ENCODE data around the gene LNX2.

DNA sequence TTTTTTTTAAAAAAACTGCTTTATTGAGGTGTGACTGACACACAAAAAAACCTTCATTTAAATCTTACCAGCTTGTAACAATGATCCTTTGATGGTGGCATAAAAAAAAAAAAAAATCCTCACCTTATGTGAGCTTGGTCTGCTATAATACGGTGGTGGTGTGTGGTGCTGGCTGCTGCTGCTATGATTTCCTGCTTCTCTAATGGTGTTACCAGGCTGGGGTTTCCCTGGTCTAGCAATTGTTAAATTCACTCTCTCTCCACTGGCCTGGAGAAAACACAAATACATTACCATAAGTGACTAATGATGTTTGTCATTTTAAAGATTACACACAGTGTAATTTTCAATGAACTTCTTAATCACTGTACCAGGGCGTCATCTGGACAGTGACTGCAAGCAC is 60.6 kb downstream of the LNX2 start:
- TF ChIP-seq MEIS1 (CRISPR knock-in tag; IDR thresholded peaks at IDR 0.05; ENCODE audit: borderline replicate concordance) (no peak), GLIS1 (tag by site-specific recombination; IDR thresholded peaks at IDR 0.05) (no peak), ZNF521 (tag by site-specific recombination; IDR thresholded peaks at IDR 0.05) (no peak), WT1 (tag by site-specific recombination; IDR thresholded peaks at IDR 0.05) (no peak), KLF16 (tag by site-specific recombination; IDR thresholded peaks at IDR 0.05) (no peak), ZNF596 (tag by site-specific recombination; IDR thresholded peaks at IDR 0.05) (no peak), ZBTB21 (tag by site-specific recombination; IDR thresholded peaks at IDR 0.05) (no peak), YY1 (tag by site-specific recombination; IDR thresholded peaks at IDR 0.05) (no peak), ZNF501 (tag by site-specific recombination; IDR thresholded peaks at IDR 0.05) (no peak)
- TF ChIP-seq, protein P1, sequence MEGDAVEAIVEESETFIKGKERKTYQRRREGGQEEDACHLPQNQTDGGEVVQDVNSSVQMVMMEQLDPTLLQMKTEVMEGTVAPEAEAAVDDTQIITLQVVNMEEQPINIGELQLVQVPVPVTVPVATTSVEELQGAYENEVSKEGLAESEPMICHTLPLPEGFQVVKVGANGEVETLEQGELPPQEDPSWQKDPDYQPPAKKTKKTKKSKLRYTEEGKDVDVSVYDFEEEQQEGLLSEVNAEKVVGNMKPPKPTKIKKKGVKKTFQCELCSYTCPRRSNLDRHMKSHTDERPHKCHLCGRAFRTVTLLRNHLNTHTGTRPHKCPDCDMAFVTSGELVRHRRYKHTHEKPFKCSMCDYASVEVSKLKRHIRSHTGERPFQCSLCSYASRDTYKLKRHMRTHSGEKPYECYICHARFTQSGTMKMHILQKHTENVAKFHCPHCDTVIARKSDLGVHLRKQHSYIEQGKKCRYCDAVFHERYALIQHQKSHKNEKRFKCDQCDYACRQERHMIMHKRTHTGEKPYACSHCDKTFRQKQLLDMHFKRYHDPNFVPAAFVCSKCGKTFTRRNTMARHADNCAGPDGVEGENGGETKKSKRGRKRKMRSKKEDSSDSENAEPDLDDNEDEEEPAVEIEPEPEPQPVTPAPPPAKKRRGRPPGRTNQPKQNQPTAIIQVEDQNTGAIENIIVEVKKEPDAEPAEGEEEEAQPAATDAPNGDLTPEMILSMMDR (tag by site-specific recombination; IDR thresholded peaks at IDR 0.05) = no peak
- TF ChIP-seq, protein P2, sequence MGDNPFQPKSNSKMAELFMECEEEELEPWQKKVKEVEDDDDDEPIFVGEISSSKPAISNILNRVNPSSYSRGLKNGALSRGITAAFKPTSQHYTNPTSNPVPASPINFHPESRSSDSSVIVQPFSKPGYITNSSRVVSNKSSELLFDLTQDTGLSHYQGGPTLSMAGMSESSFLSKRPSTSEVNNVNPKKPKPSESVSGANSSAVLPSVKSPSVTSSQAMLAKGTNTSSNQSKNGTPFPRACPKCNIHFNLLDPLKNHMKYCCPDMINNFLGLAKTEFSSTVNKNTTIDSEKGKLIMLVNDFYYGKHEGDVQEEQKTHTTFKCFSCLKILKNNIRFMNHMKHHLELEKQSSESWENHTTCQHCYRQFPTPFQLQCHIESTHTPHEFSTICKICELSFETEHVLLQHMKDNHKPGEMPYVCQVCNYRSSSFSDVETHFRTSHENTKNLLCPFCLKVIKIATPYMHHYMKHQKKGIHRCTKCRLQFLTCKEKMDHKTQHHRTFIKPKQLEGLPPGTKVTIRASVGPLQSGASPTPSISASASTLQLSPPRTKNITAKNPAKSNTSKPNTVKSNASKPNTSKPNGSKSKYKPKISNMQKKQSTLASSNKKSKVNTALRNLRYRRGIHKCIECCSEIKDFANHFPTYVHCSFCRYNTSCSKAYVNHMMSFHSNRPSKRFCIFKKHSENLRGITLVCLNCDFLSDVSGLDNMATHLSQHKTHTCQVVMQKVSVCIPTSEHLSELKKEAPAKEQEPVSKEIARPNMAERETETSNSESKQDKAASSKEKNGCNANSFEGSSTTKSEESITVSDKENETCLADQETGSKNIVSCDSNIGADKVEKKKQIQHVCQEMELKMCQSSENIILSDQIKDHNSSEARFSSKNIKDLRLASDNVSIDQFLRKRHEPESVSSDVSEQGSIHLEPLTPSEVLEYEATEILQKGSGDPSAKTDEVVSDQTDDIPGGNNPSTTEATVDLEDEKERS (tag by site-specific recombination; IDR thresholded peaks at IDR 0.05) = no peak
- TF ChIP-seq, protein P3, sequence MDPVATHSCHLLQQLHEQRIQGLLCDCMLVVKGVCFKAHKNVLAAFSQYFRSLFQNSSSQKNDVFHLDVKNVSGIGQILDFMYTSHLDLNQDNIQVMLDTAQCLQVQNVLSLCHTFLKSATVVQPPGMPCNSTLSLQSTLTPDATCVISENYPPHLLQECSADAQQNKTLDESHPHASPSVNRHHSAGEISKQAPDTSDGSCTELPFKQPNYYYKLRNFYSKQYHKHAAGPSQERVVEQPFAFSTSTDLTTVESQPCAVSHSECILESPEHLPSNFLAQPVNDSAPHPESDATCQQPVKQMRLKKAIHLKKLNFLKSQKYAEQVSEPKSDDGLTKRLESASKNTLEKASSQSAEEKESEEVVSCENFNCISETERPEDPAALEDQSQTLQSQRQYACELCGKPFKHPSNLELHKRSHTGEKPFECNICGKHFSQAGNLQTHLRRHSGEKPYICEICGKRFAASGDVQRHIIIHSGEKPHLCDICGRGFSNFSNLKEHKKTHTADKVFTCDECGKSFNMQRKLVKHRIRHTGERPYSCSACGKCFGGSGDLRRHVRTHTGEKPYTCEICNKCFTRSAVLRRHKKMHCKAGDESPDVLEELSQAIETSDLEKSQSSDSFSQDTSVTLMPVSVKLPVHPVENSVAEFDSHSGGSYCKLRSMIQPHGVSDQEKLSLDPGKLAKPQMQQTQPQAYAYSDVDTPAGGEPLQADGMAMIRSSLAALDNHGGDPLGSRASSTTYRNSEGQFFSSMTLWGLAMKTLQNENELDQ (tag by site-specific recombination; IDR thresholded peaks at IDR 0.05; ENCODE audit: low read depth) = no peak
- TF ChIP-seq, protein P4, sequence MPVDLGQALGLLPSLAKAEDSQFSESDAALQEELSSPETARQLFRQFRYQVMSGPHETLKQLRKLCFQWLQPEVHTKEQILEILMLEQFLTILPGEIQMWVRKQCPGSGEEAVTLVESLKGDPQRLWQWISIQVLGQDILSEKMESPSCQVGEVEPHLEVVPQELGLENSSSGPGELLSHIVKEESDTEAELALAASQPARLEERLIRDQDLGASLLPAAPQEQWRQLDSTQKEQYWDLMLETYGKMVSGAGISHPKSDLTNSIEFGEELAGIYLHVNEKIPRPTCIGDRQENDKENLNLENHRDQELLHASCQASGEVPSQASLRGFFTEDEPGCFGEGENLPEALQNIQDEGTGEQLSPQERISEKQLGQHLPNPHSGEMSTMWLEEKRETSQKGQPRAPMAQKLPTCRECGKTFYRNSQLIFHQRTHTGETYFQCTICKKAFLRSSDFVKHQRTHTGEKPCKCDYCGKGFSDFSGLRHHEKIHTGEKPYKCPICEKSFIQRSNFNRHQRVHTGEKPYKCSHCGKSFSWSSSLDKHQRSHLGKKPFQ (tag by site-specific recombination; IDR thresholded peaks at IDR 0.05) = no peak
- TF ChIP-seq, protein P5, sequence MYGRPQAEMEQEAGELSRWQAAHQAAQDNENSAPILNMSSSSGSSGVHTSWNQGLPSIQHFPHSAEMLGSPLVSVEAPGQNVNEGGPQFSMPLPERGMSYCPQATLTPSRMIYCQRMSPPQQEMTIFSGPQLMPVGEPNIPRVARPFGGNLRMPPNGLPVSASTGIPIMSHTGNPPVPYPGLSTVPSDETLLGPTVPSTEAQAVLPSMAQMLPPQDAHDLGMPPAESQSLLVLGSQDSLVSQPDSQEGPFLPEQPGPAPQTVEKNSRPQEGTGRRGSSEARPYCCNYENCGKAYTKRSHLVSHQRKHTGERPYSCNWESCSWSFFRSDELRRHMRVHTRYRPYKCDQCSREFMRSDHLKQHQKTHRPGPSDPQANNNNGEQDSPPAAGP (tag by site-specific recombination; IDR thresholded peaks at IDR 0.05) = no peak

Data from HEK293 (cell line).